K562 treated with DMSO at 1 percent for 24 hours (cell line): Measurements from ENCODE around the gene FNBP1. TPM values are rescaled to one million over a fixed set of nuclear protein-coding genes. Genes with fewer than 3 reads are reported as not detected.

Experiments used
- total RNA-seq: library from RNA; unstranded; fragments of 300-600 nt; gene quantifications from 2 replicates; pipeline ENCODE4 v1.2.3, GENCODE V29; 2022; ENCODE audit warnings: low read depth; ENCODE audit not compliant: insufficient read depth

The FNBP1 gene
- total RNA-seq: 14.3 and 16.3 TPM in 2 replicates

DNA sequence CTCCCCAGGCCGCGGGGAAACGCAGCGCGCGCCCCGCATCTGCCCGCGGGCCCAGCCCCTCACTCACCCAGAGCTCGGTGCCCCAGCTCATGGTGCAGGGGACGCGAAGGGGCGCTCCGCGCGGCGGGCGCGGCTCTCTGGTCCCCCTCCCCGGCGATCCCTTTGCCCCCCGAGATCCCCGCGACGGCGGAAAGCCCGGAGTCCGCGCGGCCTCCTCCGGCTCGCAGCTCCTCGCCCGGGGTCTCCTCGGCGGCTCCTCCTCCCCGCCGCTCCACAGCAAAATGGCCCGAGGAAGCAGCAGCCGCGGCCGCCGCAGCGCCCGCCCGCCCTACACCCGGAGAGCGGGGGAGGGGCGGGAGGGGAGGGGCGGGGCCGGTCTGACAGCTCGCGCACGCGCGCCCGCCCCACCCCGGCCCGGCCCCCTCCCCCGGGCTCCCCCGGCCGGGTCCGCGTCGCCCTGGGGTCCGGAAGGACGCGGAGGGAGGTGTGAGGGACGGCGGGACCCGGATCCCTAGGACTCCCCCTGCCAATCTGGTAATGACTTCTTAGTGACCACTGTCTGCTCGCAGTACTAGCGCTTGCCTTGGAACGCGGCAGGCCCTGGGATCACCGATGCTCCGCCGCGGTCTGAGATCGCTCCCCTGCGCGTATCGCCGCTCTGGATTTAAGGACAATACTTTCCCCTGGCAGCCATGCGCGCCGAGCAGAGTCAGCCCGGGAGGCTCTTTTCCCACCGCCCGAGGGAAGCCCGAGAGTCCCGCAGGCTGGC is at the start of gene FNBP1:
TSS of gene FNBP1 (minus strand) at position 305 of the 769 bp plus-strand sequence. CDS start at position 91, 214 bp downstream.

GRCh38 chr9:130053504-130054324 is 10.7 kb upstream of the FNBP1 start, which contains the start of gene GPR107:
Gene GPR107, plus strand, starts transcription at chr9:130053906. Its CDS starts 27 bp downstream, at chr9:130053933.

Other genes starting within 250 kb of the FNBP1 start
- gene TOR1B, start 240.0 kb downstream of the FNBP1 start, total RNA-seq: 55.1 TPM in 2 replicates
- gene TOR1A, start 219.1 kb downstream of the FNBP1 start, total RNA-seq: 71.6 and 71.7 TPM in 2 replicates
- 87.3 and 89.2 TPM in 2 replicates for gene C9orf78, start 207.9 kb downstream of the FNBP1 start, total RNA-seq
- gene USP20, start 207.7 kb downstream of the FNBP1 start, total RNA-seq: 161 TPM in 2 replicates
- 23.6 and 26.9 TPM in 2 replicates for gene GPR107, start 10.7 kb upstream of the FNBP1 start, total RNA-seq
- 6.6 and 7.4 TPM in 2 replicates for gene NCS1, start 129.2 kb upstream of the FNBP1 start, total RNA-seq
- 0.02 and 0.35 TPM in 2 replicates for gene HMCN2, start 222.6 kb upstream of the FNBP1 start, total RNA-seq